NCI-H526 (cell line): ENCODE results near the gene NAALADL2.
"Not testable (repeated sequence)": the region's sequence is repeated elsewhere in the genome, so short reads cannot be mapped to it uniquely, and the experiment has no call there.

Experiments
- DNase-seq, 2 experiments: peaks; one replicate each; lab custom pipeline; 2025; lab: John Stamatoyannopoulos, UW

The NAALADL2 gene

GRCh38 chr3:175260145-175260794, 401.1 kb downstream of the NAALADL2 start:
- no peak for DNase-seq

DNA sequence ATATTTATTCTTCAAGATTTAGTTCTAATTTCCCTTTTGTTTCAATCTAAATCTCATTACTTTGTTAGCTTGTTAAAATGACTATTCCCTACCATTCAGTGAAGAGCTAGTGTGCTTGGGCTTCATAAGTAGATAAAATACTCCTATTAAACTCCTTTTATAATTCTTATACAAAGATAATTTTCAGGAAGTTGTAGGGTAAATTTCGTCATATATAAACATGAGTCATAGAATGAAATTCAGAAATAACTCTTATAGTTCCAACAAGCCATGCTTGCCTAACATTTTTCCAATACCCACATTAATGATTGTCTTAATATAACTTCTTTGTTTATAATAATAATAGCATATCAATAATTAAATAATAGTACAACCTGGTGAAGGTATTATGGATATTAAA, 407.3 kb downstream of the NAALADL2 start:
- no peak for DNase-seq

- no peak for DNase-seq
Measured at GRCh38 chr3:175267121-175267531, 408.0 kb downstream of the NAALADL2 start.

DNA sequence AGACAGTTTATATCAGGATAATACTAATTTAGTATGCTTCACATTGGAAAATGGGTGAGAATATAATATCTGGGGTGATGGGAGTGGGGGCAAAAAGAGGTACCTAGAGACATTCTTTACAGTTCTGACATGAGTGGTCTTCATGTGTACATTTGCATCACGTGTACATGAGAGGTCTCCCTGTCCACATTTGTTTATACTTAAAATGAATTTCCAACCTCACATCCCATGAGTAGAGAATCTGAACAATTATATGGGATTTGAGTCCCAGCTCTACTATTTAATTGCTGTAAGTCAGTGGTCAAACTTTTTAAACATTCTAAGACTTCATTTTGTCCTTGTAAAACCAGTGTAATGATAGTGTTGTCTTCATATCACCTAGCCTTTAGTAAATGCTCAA, 408.4 kb downstream of the NAALADL2 start:
- no peak for DNase-seq

DNA sequence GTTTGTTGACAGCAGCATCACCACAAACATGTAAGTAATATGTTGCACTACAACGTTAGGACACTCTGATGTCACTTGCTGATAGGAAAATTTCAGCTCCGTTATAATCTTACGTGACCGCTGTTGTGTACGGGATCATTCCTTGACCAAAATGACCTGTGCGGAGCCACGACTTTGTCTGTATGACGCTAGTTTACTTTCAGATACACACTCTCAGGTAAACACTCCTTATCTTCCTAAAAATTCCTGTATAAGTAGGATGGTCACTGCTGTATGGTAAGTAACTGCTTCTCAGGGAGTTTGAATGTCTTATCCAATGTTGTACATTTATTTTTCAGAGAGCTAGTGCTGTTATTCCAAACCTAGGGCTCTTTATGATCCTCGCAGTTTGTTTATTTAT, 410.3 kb downstream of the NAALADL2 start:
- no peak for DNase-seq

DNA sequence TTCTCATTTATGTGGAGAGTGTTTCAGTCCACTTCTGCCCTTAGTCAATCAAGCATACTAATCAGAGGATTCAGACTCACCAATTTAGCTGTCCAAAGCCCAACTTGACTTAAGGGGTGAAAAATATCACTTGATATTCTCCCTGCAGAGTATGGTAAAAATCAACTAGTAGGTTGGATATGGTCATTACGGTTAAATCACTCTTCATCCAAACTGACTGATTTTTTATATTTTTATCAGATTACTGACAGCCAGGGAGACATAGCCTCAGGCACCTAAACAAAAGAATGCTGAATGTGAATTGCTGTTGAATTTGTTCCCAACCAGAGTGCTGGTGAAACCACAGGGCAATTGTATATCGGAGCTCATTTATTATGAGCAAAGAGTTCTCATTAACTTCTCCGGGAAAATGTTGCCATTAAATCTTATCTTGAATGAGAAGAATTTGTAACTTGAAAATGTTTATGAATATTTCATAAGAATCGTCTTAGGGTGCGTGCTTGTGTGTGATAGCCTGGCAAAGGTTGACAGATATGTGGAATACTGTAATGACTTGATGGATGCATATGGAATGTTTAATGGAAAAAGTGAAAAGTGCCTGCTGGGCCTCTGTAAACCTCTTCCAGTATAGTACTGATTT, 411.2 kb downstream of the NAALADL2 start:
- DNase-seq = no peak

- no peak for DNase-seq
Measured at GRCh38 chr3:175270866-175271265, 411.7 kb downstream of the NAALADL2 start.

DNA sequence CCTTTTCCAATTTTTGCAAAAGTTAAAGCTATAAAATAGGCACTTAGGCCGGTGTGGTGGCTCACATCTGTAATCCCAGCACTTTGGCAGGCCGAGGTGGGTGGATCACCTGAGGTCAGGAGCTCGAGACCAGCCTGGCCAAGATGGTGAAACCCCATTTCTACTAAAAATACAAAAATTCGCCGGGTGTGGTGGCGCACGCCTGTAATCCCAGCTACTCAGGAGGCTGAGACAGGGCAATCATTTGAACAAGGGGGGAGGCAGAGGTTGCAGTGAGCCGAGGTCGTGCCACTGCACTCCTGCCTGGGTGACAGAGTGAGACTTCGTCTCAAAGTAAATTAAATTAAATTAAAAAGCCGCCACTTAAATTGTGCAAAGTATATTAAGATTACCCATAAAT, 412.3 kb downstream of the NAALADL2 start:
- not testable (repeated sequence) for DNase-seq

- DNase-seq = no peak
Measured at GRCh38 chr3:175272392-175272791, 413.3 kb downstream of the NAALADL2 start.

GRCh38 chr3:175273573-175273972, 414.4 kb downstream of the NAALADL2 start:
- no peak for DNase-seq

- DNase-seq = no peak
Measured at GRCh38 chr3:175274056-175274455, 414.9 kb downstream of the NAALADL2 start.

- no peak for DNase-seq
Measured at GRCh38 chr3:175274474-175275218, 415.5 kb downstream of the NAALADL2 start.

DNA sequence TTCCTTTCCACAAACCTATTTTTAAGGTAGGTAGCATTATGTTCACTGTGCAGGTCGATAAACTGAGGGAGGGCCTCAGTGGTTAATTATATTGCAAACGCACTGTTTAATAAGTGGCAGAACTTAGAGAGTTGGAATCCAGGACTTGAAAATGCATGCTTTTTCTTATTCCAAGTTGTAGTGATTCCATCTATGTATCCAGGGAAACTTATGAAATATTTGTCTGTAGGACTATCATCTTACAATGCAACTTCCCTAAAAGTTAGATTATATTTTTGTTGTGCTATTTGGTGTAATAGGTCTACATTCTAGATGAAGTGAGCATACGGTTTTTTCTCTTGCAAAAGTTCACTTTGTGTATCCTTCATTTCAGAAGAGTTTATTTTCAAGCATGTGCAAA, 419.5 kb downstream of the NAALADL2 start:
- DNase-seq = no peak

DNA sequence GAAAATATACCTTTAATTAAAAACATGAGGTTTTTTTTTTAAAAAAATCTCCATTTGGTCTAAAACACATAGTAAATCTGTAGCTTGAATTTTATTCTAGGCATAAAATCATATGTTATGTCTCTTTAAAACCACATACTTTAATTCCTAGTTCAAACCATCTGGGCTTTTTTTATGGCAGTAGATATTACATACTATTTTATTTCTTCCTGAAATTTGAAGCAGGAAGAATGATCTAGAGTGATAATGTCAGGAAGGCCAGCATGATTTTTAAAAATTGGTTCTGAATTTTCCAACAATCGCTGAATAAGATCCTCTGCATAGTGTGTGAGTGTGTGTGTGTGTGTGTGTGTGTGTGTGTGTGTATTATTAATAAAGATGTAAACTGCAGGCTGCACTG, 420.3 kb downstream of the NAALADL2 start:
- DNase-seq = no peak

GRCh38 chr3:175279911-175280310, 420.8 kb downstream of the NAALADL2 start:
- no peak for DNase-seq

DNA sequence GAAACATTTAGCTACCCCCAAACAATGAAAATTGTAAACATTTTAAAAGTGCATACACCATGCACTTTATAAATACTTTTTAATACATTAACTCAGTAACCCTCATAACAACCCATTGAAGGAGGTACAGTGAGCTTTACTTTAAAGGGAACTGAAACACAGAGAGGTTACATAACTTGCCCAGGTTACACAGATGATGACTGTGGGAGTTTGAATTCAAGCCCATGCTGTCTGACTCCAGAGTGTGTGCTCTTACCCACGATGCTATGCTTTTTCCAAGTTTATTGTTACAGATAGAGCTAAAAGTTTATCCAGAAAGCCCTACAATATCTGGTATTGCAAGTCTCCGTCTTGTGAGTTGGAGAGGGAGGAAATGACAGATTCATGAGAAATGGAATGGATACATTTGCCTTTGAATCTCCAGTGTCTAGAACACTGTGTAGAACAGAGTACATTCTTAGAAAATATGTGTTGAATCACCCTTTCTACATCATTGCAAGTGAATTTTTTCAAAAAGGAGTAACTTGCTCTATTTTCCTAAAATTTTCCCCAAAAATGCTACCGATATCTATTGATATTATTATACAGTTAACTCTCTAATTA, 428.3 kb downstream of the NAALADL2 start:
- DNase-seq = no peak

DNA sequence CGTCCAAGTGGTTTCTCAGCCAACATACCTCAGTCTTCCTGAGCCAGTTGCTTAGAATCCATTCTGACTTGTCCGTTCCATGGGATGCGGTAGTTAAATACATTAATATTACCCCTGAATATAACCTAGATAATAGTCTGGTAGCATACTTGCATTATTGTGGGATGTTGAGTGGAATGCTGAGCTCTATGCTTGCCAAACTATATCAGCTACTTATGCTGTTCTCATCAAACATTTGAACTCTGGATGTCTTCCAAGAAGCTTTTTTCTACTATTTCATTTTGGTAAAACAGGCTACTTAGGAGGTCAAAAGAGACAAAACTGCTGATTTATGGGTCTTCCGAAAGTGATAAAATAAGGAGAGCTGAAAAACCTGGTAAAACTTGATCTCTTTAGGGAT, 429.5 kb downstream of the NAALADL2 start:
- DNase-seq = no peak

- DNase-seq = no peak
Measured at GRCh38 chr3:175294793-175295192, 435.7 kb downstream of the NAALADL2 start.

GRCh38 chr3:175295248-175296130, 436.4 kb downstream of the NAALADL2 start:
- no peak for DNase-seq

GRCh38 chr3:175297216-175297615, 438.1 kb downstream of the NAALADL2 start:
- no peak for DNase-seq

DNA sequence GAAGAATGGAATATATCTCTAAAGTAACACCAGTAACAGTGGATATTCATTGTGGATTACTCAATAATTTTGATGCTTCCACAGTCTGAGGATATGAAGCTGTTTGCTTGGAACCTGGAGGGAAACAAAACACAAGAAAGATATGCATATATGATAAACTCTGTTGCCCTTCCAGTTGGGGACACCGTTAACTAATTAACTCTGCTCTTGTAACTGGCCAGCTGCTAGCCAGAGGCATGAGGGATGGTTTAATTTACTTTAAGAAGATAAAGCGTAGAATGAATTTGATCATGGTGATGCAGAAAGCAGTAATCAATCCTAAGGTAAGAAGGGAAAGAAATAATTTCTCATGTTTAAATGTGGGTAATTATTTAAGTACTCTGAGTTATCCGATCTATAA, 442.6 kb downstream of the NAALADL2 start:
- no peak for DNase-seq

GRCh38 chr3:175304404-175304803, 445.3 kb downstream of the NAALADL2 start:
- no peak for DNase-seq
